Natural killer cell treated with Interleukin-12 subunit alpha and Interleukin-12 subunit beta and Interleukin-15 and Interleukin-18, amount 100 ng/mL, for 72 hours (primary cell): Measurements from ENCODE around the gene GRIN2C. TPM values are rescaled to one million over a fixed set of nuclear protein-coding genes. Genes with fewer than 3 reads are reported as not detected.
A peak's percentile ranks its signal among the peaks of the same experiment; 100 is the strongest.

Source experiments
- ATAC-seq, 2 donors: fragments of 150-1000 bp; cut with Tn5 transposase in 1 of 2; sonication (Bioruptor Pico), chemical (Tn5 transposase) in 1 of 2; 2 replicates each; pipeline ENCODE4 v1.10.0; 2021
- DNase-seq: peaks from one replicate; pipeline ENCODE4 v3.0.0; 2022; ENCODE audit warnings: low spot score
- H3K27ac Mint-ChIP-seq, 2 donors: 1 replicate in 1 of 2; 2 replicates in 1 of 2; pipeline ENCODE4 v1.8.0; 2022; ENCODE audit warnings: mixed read lengths in 2 of 2, mild to moderate bottlenecking in 1 of 2, moderate library complexity in 1 of 2
- H3K27me3 Mint-ChIP-seq, 2 donors: 1 replicate in 1 of 2; 2 replicates in 1 of 2; pipeline ENCODE4 v1.8.0; 2022; ENCODE audit warnings: mixed read lengths in 2 of 2
- H3K36me3 Mint-ChIP-seq: one replicate; pipeline ENCODE4 v1.8.0; 2022; ENCODE audit warnings: mixed read lengths
- H3K4me1 Mint-ChIP-seq, 2 donors: 1 replicate in 1 of 2; 2 replicates in 1 of 2; pipeline ENCODE4 v1.8.0; 2022; ENCODE audit warnings: low read depth in 2 of 2, mixed read lengths in 2 of 2, mild to moderate bottlenecking in 1 of 2
- H3K4me3 Mint-ChIP-seq: one replicate; pipeline ENCODE4 v1.8.0; 2022; ENCODE audit warnings: mixed read lengths
- H3K9me3 Mint-ChIP-seq: 2 replicates; pipeline ENCODE4 v1.8.0; 2022; ENCODE audit warnings: mixed read lengths
- total RNA-seq, 2 donors: library from RNA; stranded (reverse); gene quantifications; one replicate each; pipeline ENCODE4 v1.2.3, GENCODE V29; 2022

GRIN2C gene
- total RNA-seq, 2 donors from 2014 or later: not detected

DNA sequence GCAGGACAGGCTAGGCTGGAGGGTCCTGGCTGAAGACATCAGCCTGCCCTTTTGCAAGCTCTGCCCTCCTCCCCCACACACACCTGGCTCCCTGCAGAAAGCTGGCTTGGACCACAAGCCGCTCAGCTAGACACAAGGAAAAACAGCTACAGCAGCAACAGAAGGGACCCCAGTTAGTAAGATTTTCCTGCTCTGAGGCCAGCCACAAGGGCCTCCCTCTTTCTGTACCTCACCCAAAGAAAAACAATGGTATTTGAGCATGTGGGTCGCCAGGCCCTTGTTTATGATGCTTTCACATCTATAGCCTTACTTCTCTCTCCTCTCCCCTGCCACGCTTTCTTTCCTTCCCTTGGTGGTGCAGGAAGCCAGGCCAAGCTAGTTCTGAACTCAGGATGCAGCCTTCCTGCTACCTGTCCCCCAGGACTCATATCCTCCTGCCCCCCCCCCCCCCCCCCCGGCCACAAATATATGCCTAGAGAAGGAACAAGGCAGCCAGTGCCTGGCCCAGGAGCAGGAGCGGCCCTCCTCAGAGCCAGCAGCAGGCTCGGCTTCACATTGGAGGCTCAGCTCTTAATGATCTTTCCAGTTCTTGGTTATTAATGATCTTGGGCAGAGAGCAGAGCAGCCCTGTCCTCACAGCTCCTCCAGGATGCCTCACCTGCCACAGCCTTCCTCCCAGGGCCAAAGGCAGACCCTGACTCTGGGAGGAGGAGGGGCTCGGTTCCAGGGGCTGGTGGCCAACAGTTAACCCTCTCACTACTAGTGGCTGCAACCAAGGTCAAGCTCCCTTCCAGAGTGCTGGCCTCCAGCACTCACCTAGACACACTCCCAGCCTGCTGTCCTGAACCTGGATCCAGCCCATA, 19.5 kb downstream of the GRIN2C start:
- Mint-ChIP-seq H3K4me3 (no peak overlapping the region), H3K9me3 (no peaks in the 10 kb centered on the region), H3K4me1 (peaks cover 11 to 13% of the 10 kb centered on the region in 2 donors), H3K36me3 (no peaks in the 10 kb centered on the region), H3K27ac (no peak overlapping the region), H3K27me3 (no peaks in the 10 kb centered on the region)
- DNase-seq (no peak), ATAC-seq (no peak)

DNA sequence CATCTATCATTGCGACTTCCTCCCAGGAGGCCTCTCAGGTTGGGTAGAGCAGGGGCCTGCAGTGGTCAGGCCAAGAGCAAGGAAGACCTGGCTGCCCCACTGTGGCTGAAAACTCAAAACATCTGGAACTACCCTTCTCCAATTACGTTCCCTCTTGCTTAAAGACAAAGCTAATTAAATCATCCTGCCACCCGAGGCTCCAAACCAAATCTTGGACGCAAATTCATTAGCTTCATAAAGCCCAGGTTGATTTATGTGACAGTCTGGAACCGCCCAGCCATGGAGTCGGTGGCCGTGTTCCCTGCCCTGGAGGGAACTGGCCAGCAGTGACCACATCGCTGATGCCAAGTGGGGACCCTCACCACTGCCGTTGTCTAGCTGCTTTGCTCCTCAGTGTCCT, 21.4 kb downstream of the GRIN2C start:
- H3K4me1 Mint-ChIP-seq: peaks cover 11 to 13% of the 10 kb centered on the region in 2 donors
- no peak for DNase-seq
- H3K4me3 Mint-ChIP-seq: no peak overlapping the region
- no peaks in the 10 kb centered on the region for H3K9me3 Mint-ChIP-seq
- H3K36me3 Mint-ChIP-seq: no peaks in the 10 kb centered on the region
- ATAC-seq: no peak
- H3K27me3 Mint-ChIP-seq: no peaks in the 10 kb centered on the region
- H3K27ac Mint-ChIP-seq: no peak overlapping the region

DNA sequence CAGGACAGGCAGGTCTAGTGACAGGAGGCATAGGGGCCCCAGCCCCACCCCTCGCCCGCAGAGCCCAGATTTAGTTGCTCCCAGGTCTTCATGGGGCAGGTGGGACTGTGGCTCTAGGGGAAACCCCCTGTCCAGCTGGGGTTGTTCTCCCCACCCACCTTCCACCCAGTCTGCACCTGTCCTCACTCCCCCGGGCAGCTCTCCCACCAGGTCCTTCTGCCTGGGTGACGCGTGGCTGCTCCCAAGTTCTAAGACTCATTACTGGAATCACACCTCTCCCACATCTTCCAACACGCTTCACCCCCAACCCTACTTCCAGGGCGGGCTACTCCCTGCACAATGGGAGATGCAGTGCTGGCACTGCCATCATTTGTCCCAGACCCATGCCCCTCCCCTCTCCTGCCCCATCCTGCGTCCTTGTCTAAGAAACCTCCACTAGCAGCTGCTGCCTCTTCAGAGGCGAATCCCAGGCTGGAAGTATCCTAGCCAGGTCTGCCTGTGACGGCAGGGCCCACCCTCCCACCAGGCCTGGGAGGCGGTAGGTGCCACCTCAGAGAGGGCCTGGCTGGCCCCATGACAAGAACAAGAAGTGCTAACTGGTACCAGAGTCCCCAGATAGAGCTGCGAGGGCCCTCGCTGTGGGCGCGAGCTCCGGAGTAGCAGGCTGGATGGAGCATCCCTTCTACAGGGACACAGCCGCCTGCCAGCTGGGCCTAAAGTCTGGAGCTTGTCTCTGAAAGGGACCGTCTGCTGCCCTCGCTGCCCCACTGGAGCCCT, 22.8 kb downstream of the GRIN2C start:
- H3K4me3 Mint-ChIP-seq: no peak overlapping the region
- H3K27ac Mint-ChIP-seq: no peak overlapping the region
- H3K27me3 Mint-ChIP-seq: no peaks in the 10 kb centered on the region
- no peaks in the 10 kb centered on the region for H3K9me3 Mint-ChIP-seq
- peaks cover 11 to 13% of the 10 kb centered on the region in 2 donors for H3K4me1 Mint-ChIP-seq
- ATAC-seq (no peak), DNase-seq (no peak)
- no peaks in the 10 kb centered on the region for H3K36me3 Mint-ChIP-seq

DNA sequence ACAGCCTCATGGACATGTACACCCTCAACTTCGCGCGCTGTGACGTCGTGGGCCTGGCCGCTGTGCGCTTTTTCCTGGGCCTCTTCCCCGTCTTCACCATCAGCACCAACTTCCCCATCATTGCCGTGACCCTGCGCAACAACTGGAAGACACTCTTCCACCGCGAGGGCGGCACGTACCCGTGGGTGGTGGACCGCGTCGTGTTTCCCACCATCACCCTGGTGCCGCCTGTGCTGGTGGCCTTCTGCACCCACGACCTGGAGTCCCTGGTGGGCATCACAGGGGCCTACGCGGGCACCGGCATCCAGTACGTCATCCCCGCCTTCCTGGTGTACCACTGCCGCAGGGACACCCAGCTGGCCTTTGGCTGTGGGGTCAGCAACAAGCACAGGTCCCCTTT, 23.5 kb downstream of the GRIN2C start:
- Mint-ChIP-seq H3K27me3 (no peaks in the 10 kb centered on the region), H3K4me1 (peaks cover 9 to 12% of the 10 kb centered on the region in 2 donors), H3K9me3 (no peaks in the 10 kb centered on the region), H3K36me3 (no peaks in the 10 kb centered on the region), H3K4me3 (no peak overlapping the region), H3K27ac (no peak overlapping the region)
- DNase-seq (no peak), ATAC-seq (no peak)

DNA sequence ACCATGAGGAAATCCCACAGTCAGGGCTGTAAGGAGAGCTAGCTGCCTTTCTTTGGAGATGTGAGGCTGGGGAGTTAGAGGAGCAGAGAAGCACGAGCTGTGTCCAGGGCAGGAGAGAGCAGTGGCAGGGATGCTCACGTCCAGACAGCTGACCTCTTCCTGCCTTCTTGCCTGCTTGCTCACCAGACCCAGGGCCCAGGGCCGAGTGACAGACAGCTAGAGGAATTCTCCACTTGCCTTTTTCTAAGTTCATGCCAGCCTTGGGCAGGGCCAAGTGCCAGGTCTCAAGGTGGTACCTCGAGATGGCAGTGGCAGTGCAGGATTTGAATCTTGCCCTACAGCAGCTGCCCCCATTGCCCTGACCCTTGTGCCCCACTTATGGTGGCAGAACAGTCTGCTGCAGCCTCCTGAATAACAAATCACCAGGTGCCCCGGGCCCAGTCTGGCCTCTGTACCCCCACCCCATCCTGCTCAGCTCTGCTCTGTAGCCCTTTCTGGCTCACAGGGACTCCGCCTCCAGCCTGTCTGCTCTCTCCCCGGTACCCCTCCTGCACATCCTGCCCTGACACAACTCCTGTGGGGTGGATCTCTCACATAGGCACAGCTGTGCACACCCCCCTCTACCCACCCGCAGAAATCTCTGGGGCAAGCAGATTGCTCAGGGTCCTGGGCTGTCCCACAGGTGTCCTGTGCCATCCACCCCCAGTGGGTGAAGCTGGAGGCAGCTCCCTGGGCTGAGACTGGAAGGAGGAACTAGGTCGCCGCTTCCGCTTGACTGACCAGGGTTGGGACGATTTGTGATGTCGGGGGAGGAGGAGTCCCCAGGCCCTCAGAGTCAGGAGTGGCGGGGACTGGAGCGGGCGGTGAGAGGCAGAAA, 25.9 kb downstream of the GRIN2C start:
- DNase-seq (no peak), ATAC-seq (no peak)
- H3K4me3 Mint-ChIP-seq: no peak overlapping the region
- peak overlapping the region in 1 of 2 donors; percentile 16 for H3K27ac Mint-ChIP-seq
- H3K27me3 Mint-ChIP-seq: no peaks in the 10 kb centered on the region
- no peaks in the 10 kb centered on the region for H3K36me3 Mint-ChIP-seq
- no peaks in the 10 kb centered on the region for H3K9me3 Mint-ChIP-seq
- peaks cover 0 to 4% of the 10 kb centered on the region in 2 donors for H3K4me1 Mint-ChIP-seq

DNA sequence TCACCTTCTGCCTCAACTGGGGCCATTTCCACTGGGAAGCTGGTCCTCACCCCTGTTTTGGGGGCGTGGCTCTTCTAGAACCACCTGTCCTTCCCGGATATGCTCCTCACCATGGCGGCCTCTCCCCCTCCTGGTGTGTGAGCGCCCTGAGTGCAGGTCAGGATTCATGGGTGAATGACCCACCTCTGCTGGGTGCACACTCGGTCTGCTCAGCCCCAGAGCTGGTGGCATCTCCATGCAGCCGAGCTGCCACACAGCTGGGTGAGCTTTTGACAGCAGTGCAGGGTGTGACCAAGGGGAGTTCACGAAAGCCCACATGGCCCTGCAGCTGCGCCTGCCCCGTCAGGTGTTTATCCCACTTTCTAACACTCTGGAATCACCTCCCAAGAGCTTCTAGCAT, 27.3 kb downstream of the GRIN2C start:
- no peaks in the 10 kb centered on the region for H3K27me3 Mint-ChIP-seq
- H3K9me3 Mint-ChIP-seq: no peaks in the 10 kb centered on the region
- no peak overlapping the region for H3K27ac Mint-ChIP-seq
- H3K4me3 Mint-ChIP-seq: no peak overlapping the region
- no peaks in the 10 kb centered on the region for H3K4me1 Mint-ChIP-seq
- no peaks in the 10 kb centered on the region for H3K36me3 Mint-ChIP-seq
- no peak for DNase-seq
- ATAC-seq: no peak

DNA sequence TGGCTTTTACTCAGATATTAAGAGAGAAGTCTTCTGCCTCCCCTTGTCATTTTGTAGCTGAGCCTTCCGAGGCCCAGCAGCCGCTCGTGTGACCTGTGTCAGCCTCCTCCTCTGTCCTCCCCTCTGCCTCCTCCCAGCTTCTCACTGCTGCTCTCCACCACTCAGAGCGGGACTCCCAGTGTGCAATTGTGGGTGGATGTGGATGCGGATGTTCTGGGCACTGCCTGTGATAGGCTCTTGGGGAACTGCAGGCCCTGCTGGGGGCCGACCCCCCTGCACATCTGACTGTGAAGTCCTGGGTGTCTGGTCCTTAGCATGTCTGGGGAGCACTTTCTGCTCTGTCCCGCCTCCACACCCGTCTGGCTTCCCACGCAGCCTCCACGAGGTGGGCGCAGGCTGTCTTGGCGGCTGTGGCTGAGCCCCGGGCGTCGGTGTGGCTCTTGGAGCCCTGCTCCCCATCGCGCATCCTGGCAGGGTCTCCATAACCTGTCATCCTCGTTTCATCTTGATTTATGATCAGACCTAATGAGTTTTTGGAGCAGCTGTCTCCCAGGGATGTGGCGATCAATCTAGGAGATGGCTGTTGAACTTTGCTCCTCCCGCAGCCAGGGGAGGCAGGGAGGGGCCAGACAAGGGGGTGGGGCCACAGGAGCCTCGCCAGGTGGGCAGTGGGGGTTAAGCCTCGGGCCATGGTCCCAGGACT, 28.1 kb downstream of the GRIN2C start:
- no peaks in the 10 kb centered on the region for H3K9me3 Mint-ChIP-seq
- no peaks in the 10 kb centered on the region for H3K36me3 Mint-ChIP-seq
- ATAC-seq: no peak
- H3K27ac Mint-ChIP-seq: no peak overlapping the region
- DNase-seq: no peak
- no peaks in the 10 kb centered on the region for H3K4me1 Mint-ChIP-seq
- H3K4me3 Mint-ChIP-seq: no peak overlapping the region
- no peaks in the 10 kb centered on the region for H3K27me3 Mint-ChIP-seq

DNA sequence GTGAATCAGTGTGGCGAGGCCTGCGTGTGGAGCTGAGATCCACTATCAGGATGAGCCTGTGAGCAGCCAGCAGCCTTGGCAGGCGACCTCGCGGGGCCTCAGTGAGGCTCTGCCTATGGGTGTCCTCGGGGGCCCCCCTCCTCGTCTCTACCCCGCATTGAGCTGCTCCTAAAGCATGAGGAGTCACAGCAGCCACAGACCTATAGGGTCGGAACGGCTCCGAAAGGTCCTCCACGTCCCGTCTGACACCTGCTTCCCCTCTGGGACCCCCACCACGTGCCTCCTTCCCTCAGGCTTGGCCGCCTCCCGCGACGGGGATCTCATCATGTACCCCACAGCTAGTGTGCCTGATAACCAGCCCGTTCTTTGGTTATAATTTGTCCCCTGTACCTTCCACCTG, 28.8 kb downstream of the GRIN2C start:
- H3K9me3 Mint-ChIP-seq: no peaks in the 10 kb centered on the region

DNA sequence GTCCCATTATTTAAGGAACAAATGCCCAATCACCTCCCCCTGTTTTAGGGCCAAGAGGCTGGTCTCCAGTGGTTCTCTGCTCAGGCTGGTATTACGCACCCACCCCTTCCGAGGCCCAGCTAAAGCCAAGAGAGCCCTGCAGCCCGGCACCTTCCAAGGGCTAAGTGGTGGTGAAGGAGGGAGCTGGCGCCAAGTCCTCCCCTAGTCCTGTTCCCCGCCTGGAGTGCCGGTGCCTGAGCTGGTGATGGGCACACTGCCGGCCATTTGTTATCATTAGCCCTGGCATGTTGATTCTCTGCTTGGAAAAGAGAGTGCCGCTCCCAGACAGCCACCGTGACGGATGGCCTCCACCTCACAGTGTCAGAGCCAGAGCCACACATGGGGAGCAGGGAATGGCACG, 31.9 kb downstream of the GRIN2C start:
- no peaks in the 10 kb centered on the region for H3K4me1 Mint-ChIP-seq
- no peak for DNase-seq
- no peaks in the 10 kb centered on the region for H3K9me3 Mint-ChIP-seq
- H3K27me3 Mint-ChIP-seq: no peaks in the 10 kb centered on the region
- no peaks in the 10 kb centered on the region for H3K36me3 Mint-ChIP-seq
- H3K4me3 Mint-ChIP-seq: no peak overlapping the region
- no peak overlapping the region for H3K27ac Mint-ChIP-seq
- ATAC-seq: no peak

More for the DNA sequence above, 28.8 kb downstream of the GRIN2C start:
- DNase-seq: no peak
- H3K4me1 Mint-ChIP-seq: no peaks in the 10 kb centered on the region
- H3K36me3 Mint-ChIP-seq: no peaks in the 10 kb centered on the region
- H3K27ac Mint-ChIP-seq: no peak overlapping the region
- H3K27me3 Mint-ChIP-seq: no peaks in the 10 kb centered on the region
- no peak overlapping the region for H3K4me3 Mint-ChIP-seq
- ATAC-seq: no peak

DNA sequence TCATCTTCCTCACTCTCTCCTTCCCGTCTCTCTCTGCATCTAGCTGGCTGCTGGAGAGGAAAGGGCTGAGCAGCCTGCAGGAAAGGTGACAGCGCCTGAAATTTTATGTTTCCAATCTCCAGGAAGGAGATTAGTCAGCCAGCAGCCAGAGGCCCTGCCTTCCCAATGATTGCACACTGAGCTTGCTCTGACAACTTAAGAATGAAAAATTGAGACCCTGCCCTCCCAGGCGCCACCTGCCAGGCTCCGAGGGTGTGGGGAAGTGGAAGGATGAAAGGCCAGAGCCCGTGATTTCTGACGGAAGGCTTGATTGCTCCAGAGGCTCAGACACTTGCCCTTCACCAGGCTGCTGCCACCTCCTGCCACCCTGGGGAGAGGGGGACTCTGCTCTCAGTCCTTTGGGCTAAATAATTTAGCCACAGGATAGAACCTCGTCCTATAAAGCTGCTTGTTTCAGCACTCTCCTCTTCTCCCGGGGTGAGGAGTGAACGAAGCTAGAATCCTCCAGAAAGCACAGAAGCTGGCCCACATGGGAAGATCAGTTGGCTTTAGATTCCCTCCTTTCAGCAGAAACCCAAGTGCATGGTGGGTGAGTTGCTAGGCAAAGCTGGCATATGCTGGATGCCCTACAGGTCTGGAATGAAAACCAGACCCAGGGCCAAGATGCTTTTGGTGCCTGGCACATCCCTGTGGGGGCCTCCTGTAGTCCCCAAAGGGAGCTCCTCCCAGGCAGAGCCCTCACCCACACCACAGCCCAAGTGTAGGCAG, 33.5 kb downstream of the GRIN2C start:
- Mint-ChIP-seq H3K36me3 (no peaks in the 10 kb centered on the region), H3K4me1 (no peaks in the 10 kb centered on the region), H3K27me3 (no peaks in the 10 kb centered on the region), H3K27ac (no peak overlapping the region), H3K4me3 (no peak overlapping the region), H3K9me3 (no peaks in the 10 kb centered on the region)
- DNase-seq (no peak), ATAC-seq (no peak)

DNA sequence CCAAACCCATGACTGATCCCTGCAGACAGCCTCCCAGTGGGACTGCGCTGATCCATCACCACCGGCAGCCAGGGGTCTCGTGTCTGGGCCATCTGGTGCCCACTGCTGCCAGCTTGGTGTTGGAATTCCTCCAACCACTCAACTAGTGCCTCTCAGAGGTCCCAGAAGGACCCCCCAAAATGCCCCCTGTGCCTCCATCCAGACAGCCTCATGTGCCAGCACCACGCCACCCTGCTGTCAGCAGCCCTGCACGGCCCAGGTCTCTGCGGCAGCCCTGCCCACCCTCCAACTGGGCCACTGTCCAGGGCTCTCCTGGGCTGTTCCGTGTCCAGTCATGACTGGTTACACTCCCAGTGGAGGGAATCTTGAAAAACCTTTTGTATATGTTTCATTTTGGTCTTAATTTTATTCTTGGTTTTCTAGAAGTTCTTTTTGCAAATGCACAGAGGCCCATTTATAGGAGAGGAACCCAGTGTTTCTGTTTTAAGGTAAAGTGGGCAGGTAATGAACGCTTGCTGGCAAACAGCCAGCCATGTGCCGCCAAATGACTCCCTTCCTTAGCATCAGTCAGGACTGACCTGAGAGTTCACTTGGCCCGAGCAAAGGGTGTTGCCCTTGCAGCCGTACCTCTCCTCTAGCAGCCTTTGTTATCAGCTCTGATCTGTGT, 34.6 kb downstream of the GRIN2C start:
- no peak overlapping the region for H3K4me3 Mint-ChIP-seq
- no peak overlapping the region for H3K27ac Mint-ChIP-seq
- H3K27me3 Mint-ChIP-seq: no peaks in the 10 kb centered on the region
- no peaks in the 10 kb centered on the region for H3K9me3 Mint-ChIP-seq
- ATAC-seq: no peak
- no peak for DNase-seq
- no peaks in the 10 kb centered on the region for H3K4me1 Mint-ChIP-seq
- no peaks in the 10 kb centered on the region for H3K36me3 Mint-ChIP-seq

DNA sequence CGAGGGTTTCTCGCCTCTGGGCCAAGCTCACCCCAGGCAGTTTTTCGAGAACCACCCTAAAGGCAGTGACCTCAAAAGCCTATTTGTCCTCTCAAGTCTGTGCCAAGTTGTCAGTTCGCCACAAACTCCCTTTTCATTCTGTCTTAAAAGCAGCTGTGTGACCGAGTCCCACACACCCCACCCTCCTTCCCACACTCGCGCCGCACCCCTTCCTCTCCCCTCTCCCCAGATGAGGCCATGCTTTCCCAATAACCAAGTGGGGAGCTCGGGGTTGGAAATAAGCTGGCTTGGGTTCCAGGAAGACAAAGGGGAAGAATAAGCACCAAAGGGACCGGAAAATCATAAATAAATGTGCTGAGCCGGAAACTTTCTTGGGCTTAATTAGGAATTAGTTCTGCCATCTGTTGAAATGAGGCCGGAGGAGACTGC, 36.7 kb downstream of the GRIN2C start:
- DNase-seq (no peak), ATAC-seq (no peak)
- Mint-ChIP-seq H3K4me1 (no peaks in the 10 kb centered on the region), H3K9me3 (no peaks in the 10 kb centered on the region), H3K4me3 (no peak overlapping the region), H3K27me3 (no peaks in the 10 kb centered on the region), H3K27ac (no peak overlapping the region), H3K36me3 (no peaks in the 10 kb centered on the region)
